ENCODE results near the gene WDR3. TPM values are rescaled to one million over a fixed set of nuclear protein-coding genes. Genes with fewer than 3 reads are reported as not detected.

Gene WDR3
- 27.7 and 29.3 TPM in 2 replicates for total RNA-seq
- 7.9 and 12.4 TPM in 2 replicates for polyA plus RNA-seq
- 12.7 and 12.8 TPM in 2 replicates for polyA plus RNA-seq (2011; cell fraction: cytosol; rRNA removed)
- 14.0 and 19.9 TPM in 2 replicates for polyA plus RNA-seq (2011; cell fraction: nucleus; rRNA removed)
- 23.2 and 28.6 TPM in 2 replicates for polyA plus RNA-seq (2012)
- polyA minus RNA-seq: 45.2 and 50.5 TPM in 2 replicates
- polyA minus RNA-seq (2011; cell fraction: cytosol; rRNA and poly(A)+ RNA removed): 50.7 TPM
- 8.4 and 11.3 TPM in 2 replicates for polyA minus RNA-seq (2011; cell fraction: nucleus; rRNA and poly(A)+ RNA removed)
- Bru-seq, nascent RNA: percentile 72 among the genes with signal in this experiment
- BruChase-seq, experiment 1, labeled RNA remaining after a 6-hour chase: percentile 81 among the genes with signal in this experiment
- percentile 74 among the genes with signal in this experiment for BruChase-seq, experiment 2, labeled RNA remaining after a 2-hour chase
- long read RNA-seq, full-length matches to known transcripts: 34 of 65 reads
- long read RNA-seq, partial matches to known transcripts: 8 of 65 reads
- long read RNA-seq, other reads (novel, unspliced or antisense): 23 of 65 reads

- intact Hi-C loops (cut with micrococcal nuclease): loop anchor here (1.0 to 10.0 kb wide), 3 partner anchors 108 to 565 kb away; partner anchors contain the start of gene MAN1A2
- BruUV-seq (replicated peaks): TSS peak; percentile 50
- FAIRE-seq (peak; percentile 96), DNase-seq (ENCODE audit: low read depth, low spot score) (peak; percentile 95)
- Histone ChIP-seq H4K20me1 (replicated peaks; ENCODE audit: control insufficient read depth, extremely low read depth, insufficient read depth, low read length) (no peaks in the 10 kb centered on the region), H3K27me3 (ENCODE audit: control insufficient read depth in 2 of 2, insufficient read depth in 2 of 2, low read length in 2 of 2) (no peaks in the 10 kb centered on the region), H3K9me1 (replicated peaks; ENCODE audit: control insufficient read depth, extremely low read depth, insufficient read depth, low read length) (no peaks in the 10 kb centered on the region), H3K79me2 (ENCODE audit: control insufficient read depth, insufficient read depth, low read length) (peaks cover 58% of the 10 kb centered on the region), H3K4me2 (ENCODE audit: insufficient read depth, low read length) (peak within 1 kb of the TSS; percentile 94), H3K36me3 (ENCODE audit: control insufficient read depth in 2 of 2, extremely low read depth in 1 of 2, insufficient read depth in 2 of 2, low read length in 2 of 2) (peaks cover 2% of the 10 kb centered on the region in 2 experiments), H3K9me3 (replicated peaks; ENCODE audit: control insufficient read depth, insufficient read depth, low read length) (no peaks in the 10 kb centered on the region), H2AFZ (ENCODE audit: low read depth, low read length) (peak within 1 kb of the TSS; percentile 79), H3K4me3 (replicated peaks in 1 of 3; ENCODE audit: insufficient read depth in 1 of 3, low read depth in 1 of 3, low read length in 3 of 3) (peak within 1 kb of the TSS; percentile 61 to 93 (median 77)), H3K4me1 (ENCODE audit: control insufficient read depth, extremely low read depth, insufficient read depth, low read length) (peaks cover 16% of the 10 kb centered on the region), H3K27ac (ENCODE audit: insufficient read depth, low read depth, low read length) (peak within 1 kb of the TSS; percentile 52), H3K9ac (replicated peaks; ENCODE audit: extremely low read depth, insufficient read depth, low read length) (peak within 1 kb of the TSS; percentile 41)
- TF ChIP-seq POLR2AphosphoS5 (IDR thresholded peaks at IDR 0.05; ENCODE audit: insufficient read depth, low read depth, low read length) (peak; percentile 71), MYC (IDR thresholded peaks at IDR 0.05; ENCODE audit: low read depth, low read length) (peak; percentile 61), POLR2A (IDR thresholded peaks at IDR 0.05; ENCODE audit: low read depth, low read length) (no peak), JUN (IDR thresholded peaks at IDR 0.05; ENCODE audit: borderline replicate concordance, insufficient read depth, insufficient read length, low read depth) (no peak), CTCF (IDR thresholded peaks at IDR 0.05; ENCODE audit: extremely low read depth in 1 of 2, insufficient read depth in 1 of 2, low read depth in 1 of 2, low read length in 2 of 2) (no peak), GATA2 (IDR thresholded peaks at IDR 0.05; ENCODE audit: insufficient read depth, insufficient read length, low read depth, low read length) (no peak), EZH2 (IDR thresholded peaks at IDR 0.05; ENCODE audit: borderline replicate concordance, low read depth, low read length, severe bottlenecking) (no peak), FOS (IDR thresholded peaks at IDR 0.05; ENCODE audit: borderline replicate concordance, insufficient read depth, low read length) (peak; percentile 5), MAX (IDR thresholded peaks at IDR 0.05; ENCODE audit: insufficient read depth, insufficient read length) (no peak)
- CTCF ChIA-PET: interaction anchor here (0.5 to 1.5 kb wide), 5 partner anchors 21 to 379 kb away, joined by 3 to 8 read pairs (median 3); partner anchors contain the start of gene TENT5C
- POLR2A ChIA-PET: interaction anchor here (0.7 to 1.1 kb wide), 2 partner anchors 108 to 1155 kb away, joined by 3 to 4 read pairs; no protein-coding TSS in a partner anchor
- dilution Hi-C loops (cut with MboI; ENCODE audit: extremely low pct_ligation_motif_present, low sequenced_read_pairs): no loop called here
Measured at GRCh38 chr1:117929343-117930172, at the start of gene WDR3, which contains the start of gene GDAP2. TSS of gene WDR3 (plus strand) at chr1:117929739. CDS start at chr1:117933320, 3,581 bp downstream. TSS of gene GDAP2 (minus strand) at chr1:117929621. CDS start at chr1:117920357, 9,264 bp downstream.

Measured in endothelial cell of umbilical vein (primary cell).